Muscle layer of colon (tissue), 2 donors: ENCODE results near the gene GARIN6.

Experiments
- H3K27ac ChIP-seq: one replicate; pipeline ENCODE4 v1.7.0; 2013; ENCODE audit warnings: low read depth, mild to moderate bottlenecking, low read length, moderate library complexity
- H3K27me3 ChIP-seq, 2 donors: one replicate each; pipeline ENCODE4 v1.7.0; 2013; ENCODE audit warnings: low read length in 2 of 2, mild to moderate bottlenecking in 2 of 2; ENCODE audit not compliant: insufficient read depth in 2 of 2, control insufficient read depth in 1 of 2
- H3K36me3 ChIP-seq: one replicate; pipeline ENCODE4 v1.7.0; 2013; ENCODE audit warnings: mild to moderate bottlenecking, low read length; ENCODE audit not compliant: insufficient read depth
- H3K4me1 ChIP-seq: one replicate; pipeline ENCODE4 v1.7.0; 2013; ENCODE audit warnings: mild to moderate bottlenecking, low read length; ENCODE audit not compliant: insufficient read depth
- H3K4me3 ChIP-seq, 2 donors: one replicate each; pipeline ENCODE4 v1.7.0; 2013; ENCODE audit warnings: low read length in 2 of 2, low read depth in 1 of 2, mild to moderate bottlenecking in 1 of 2, moderate library complexity in 1 of 2
- H3K9ac ChIP-seq: one replicate; pipeline ENCODE4 v1.7.0; 2013; ENCODE audit warnings: low read length
- H3K9me3 ChIP-seq: one replicate; pipeline ENCODE4 v1.7.0; 2013; ENCODE audit warnings: mild to moderate bottlenecking, low read length
- donor health status: abdominal sarcoma.
- donor health status: Adenocarcinoma of cecum.

The GARIN6 gene

GRCh38 chr12:99648183-99648582 lies 630 bp downstream of the GARIN6 start:
- H3K9ac ChIP-seq = no peak overlapping the region
- peaks cover 7% of the 10 kb centered on the region for H3K36me3 ChIP-seq
- no peak overlapping the region for H3K4me3 ChIP-seq
- H3K27ac ChIP-seq = no peak overlapping the region
- H3K27me3 ChIP-seq = no peaks in the 10 kb centered on the region
- no peaks in the 10 kb centered on the region for H3K9me3 ChIP-seq
- no peaks in the 10 kb centered on the region for H3K4me1 ChIP-seq

DNA sequence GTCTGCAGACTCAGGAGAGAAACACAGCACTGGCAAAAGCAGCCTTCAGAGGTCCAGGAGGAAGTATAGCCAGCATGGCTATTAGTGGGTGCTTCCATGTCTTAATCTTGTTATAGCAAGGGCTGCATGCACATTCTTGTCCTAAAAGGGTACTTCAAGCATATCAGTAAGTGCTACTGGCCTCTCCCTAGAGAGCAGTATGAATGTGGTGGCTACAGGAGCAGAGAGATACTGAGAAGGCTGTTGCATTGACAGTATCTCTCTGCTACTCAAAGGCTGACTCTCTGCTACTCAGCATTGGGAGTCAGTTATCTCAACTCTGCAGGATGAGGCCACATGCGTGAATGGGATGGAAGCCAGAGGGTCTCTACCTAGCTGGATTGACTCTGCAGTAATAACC lies 2.0 kb downstream of the GARIN6 start:
- Histone ChIP-seq H3K36me3 (peaks cover 7% of the 10 kb centered on the region), H3K4me1 (no peaks in the 10 kb centered on the region), H3K27me3 (no peaks in the 10 kb centered on the region), H3K9me3 (no peaks in the 10 kb centered on the region), H3K9ac (no peak overlapping the region), H3K4me3 (no peak overlapping the region), H3K27ac (no peak overlapping the region)

DNA sequence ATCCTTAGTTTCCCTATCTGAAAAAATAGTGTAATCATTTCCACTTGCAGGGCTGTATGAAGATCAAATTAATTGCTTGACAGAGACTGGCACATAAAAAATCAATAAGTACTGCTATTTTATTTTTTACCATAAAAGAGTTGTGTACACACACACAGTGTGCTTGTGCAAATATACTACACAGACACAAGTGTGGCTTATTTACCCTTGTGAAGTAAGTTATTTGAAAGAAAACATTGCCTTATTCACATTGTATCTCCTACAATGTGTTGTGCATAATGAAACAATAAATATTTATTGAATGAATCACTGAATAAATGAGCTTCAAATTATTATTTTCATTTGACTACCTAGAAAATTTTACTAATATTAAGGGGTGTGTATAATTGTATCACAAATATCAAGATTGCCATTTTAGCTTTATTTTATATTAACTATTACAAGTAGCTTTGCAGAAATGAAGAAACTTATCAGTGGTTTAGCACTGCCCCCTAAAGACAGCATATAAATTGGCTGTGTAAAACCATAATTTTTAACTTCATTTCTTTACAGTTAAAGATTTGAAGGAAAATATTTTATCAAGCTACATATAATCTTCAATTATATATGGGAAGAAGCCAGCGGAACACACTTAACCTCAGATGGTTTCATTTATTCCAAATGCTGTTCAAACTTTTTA lies 11.3 kb downstream of the GARIN6 start:
- Histone ChIP-seq H3K9ac (no peak overlapping the region), H3K9me3 (no peaks in the 10 kb centered on the region), H3K36me3 (no peaks in the 10 kb centered on the region), H3K27me3 (no peaks in the 10 kb centered on the region), H3K4me3 (no peak overlapping the region), H3K27ac (no peak overlapping the region), H3K4me1 (no peaks in the 10 kb centered on the region)

GRCh38 chr12:99670635-99671034 lies 23.1 kb downstream of the GARIN6 start:
- Histone ChIP-seq H3K4me1 (no peaks in the 10 kb centered on the region), H3K27ac (no peak overlapping the region), H3K9me3 (no peaks in the 10 kb centered on the region), H3K27me3 (no peaks in the 10 kb centered on the region), H3K9ac (no peak overlapping the region), H3K4me3 (no peak overlapping the region), H3K36me3 (no peaks in the 10 kb centered on the region)

DNA sequence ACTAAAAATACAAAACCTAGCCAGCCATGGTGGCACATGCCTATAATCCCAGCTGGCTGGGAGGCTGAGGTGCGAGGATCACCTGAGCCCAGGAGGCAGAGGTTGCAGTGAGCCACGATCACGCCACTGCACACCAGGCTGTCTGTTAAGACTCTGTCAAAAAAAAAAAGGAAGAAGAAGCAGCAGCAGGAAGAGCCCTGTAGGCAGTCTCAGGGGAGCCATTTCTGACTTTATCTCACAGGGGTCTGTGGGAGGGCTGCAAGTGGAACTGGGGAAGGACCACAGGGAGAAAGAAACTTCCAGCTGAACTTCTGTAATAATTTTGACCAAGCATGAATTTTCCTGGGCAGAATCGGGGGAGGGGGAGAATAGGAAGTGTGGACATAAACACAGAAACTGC lies 32.7 kb downstream of the GARIN6 start:
- Histone ChIP-seq H3K9ac (no peak overlapping the region), H3K9me3 (no peaks in the 10 kb centered on the region), H3K27me3 (no peaks in the 10 kb centered on the region), H3K4me1 (no peaks in the 10 kb centered on the region), H3K27ac (no peak overlapping the region), H3K36me3 (no peaks in the 10 kb centered on the region), H3K4me3 (no peak overlapping the region)

GRCh38 chr12:99686142-99686541 lies 38.6 kb downstream of the GARIN6 start:
- Histone ChIP-seq H3K36me3 (no peaks in the 10 kb centered on the region), H3K27ac (no peak overlapping the region), H3K4me3 (no peak overlapping the region), H3K9me3 (no peaks in the 10 kb centered on the region), H3K4me1 (no peaks in the 10 kb centered on the region), H3K9ac (no peak overlapping the region), H3K27me3 (no peaks in the 10 kb centered on the region)

DNA sequence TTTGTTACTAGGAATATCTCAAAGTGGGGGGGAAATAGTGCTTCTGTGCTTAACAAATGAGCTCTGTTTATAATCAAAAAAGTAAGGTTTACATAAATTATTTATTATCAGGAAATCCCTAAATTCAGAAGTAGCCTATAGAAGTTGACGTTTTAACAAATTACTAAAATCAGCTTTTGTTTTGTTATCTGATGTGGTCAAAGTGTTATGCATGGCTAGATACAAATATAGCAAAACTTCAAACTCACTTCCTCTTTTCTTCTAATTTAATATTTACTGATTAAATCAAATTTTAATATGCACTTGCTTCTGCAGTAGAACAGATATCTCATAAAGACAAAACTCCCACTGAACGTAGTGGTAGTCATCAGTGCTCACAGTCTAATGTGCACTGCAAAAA lies 47.5 kb downstream of the GARIN6 start:
- H3K9ac ChIP-seq = no peak overlapping the region
- no peaks in the 10 kb centered on the region for H3K4me1 ChIP-seq
- no peak overlapping the region for H3K4me3 ChIP-seq
- H3K27me3 ChIP-seq = no peaks in the 10 kb centered on the region
- no peak overlapping the region for H3K27ac ChIP-seq
- H3K9me3 ChIP-seq = no peaks in the 10 kb centered on the region
- H3K36me3 ChIP-seq = no peaks in the 10 kb centered on the region
